ENCODE results near the gene NEGR1. TPM values are rescaled to one million over a fixed set of nuclear protein-coding genes. Genes with fewer than 3 reads are reported as not detected.

NEGR1 gene
- total RNA-seq, 1 experiment from 2014 or later: 0.44 TPM

GRCh38 chr1:71641903-71642302, 640.4 kb downstream of the NEGR1 start:
- H4K20me1 ChIP-seq (ENCODE audit: insufficient read depth): no peaks in the 10 kb centered on the region
- H3K4me1 ChIP-seq (replicated peaks; ENCODE audit: insufficient read depth): no peaks in the 10 kb centered on the region
- no peak for DNase-seq
- POLR2A ChIA-PET (ENCODE audit: unreplicated experiment): no interaction called here
- no peaks in the 10 kb centered on the region for H3K36me3 ChIP-seq (ENCODE audit: low read depth)
- intact Hi-C loops (cut with micrococcal nuclease; ENCODE audit: unreplicated experiment): no loop called here
- H3K79me2 ChIP-seq (ENCODE audit: low read depth): no peaks in the 10 kb centered on the region
- no peaks in the 10 kb centered on the region for H3K9me2 ChIP-seq (ENCODE audit: insufficient read depth)
- BruUV-seq (replicated peaks): no TSS peak
- TF ChIP-seq CTCF (conservative IDR thresholded peaks at IDR 0.05): no peak
- no peaks in the 10 kb centered on the region for H3K9me3 ChIP-seq (ENCODE audit: insufficient read depth, low read depth)
- no peak overlapping the region for H3K4me3 ChIP-seq
- no peak overlapping the region for H2AFZ ChIP-seq
- no peak overlapping the region for H3K27ac ChIP-seq
- no peak overlapping the region for H3K4me2 ChIP-seq
- H3K27me3 ChIP-seq (ENCODE audit: insufficient read depth, low read depth): no peaks in the 10 kb centered on the region
- no peaks in the 10 kb centered on the region for H3F3A ChIP-seq (ENCODE audit: insufficient read depth, low read depth)
- CTCF ChIA-PET: no interaction called here

DNA sequence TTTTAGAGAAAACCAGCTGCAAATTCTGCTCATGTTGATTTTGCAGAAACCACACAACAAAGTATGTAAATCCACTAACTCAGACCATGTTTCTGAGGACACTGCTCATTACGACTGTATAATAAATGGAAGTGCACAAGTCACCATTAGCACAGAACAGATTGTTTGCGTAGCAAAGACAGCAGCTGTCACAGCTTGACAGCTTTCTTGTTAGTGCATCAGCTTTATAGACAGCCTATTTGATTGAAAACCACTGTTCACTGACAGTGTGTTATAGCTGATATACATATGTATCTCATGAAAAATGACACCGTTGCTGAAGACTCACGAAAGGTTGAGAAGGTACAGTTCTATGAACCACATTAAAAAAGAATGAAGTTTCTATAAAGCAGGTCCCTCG, 641.3 kb downstream of the NEGR1 start:
- no TSS peak for BruUV-seq (replicated peaks)
- no peak for TF ChIP-seq CTCF (conservative IDR thresholded peaks at IDR 0.05)
- TF ChIP-seq EZH2 (IDR thresholded peaks at IDR 0.05; ENCODE audit: low read depth): no peak
- Histone ChIP-seq H3K27ac (no peak overlapping the region), H3K79me2 (ENCODE audit: low read depth) (no peaks in the 10 kb centered on the region), H4K20me1 (ENCODE audit: insufficient read depth) (no peaks in the 10 kb centered on the region), H3K4me2 (no peak overlapping the region), H3F3A (ENCODE audit: insufficient read depth, low read depth) (no peaks in the 10 kb centered on the region), H3K4me1 (replicated peaks; ENCODE audit: insufficient read depth) (no peaks in the 10 kb centered on the region), H3K9me3 (ENCODE audit: insufficient read depth, low read depth) (no peaks in the 10 kb centered on the region), H3K9me2 (ENCODE audit: insufficient read depth) (no peaks in the 10 kb centered on the region), H3K4me3 (no peak overlapping the region), H3K27me3 (ENCODE audit: insufficient read depth, low read depth) (no peaks in the 10 kb centered on the region), H2AFZ (no peak overlapping the region), H3K36me3 (ENCODE audit: low read depth) (no peaks in the 10 kb centered on the region)
- POLR2A ChIA-PET (ENCODE audit: unreplicated experiment): no interaction called here
- DNase-seq: no peak
- intact Hi-C loops (cut with micrococcal nuclease; ENCODE audit: unreplicated experiment): no loop called here
- CTCF ChIA-PET: no interaction called here

- H3K27me3 ChIP-seq (ENCODE audit: insufficient read depth, low read depth): no peaks in the 10 kb centered on the region
- no peak for TF ChIP-seq CTCF (conservative IDR thresholded peaks at IDR 0.05)
- TF ChIP-seq EZH2 (IDR thresholded peaks at IDR 0.05; ENCODE audit: low read depth): no peak
- no peaks in the 10 kb centered on the region for H3F3A ChIP-seq (ENCODE audit: insufficient read depth, low read depth)
- no peak overlapping the region for H3K27ac ChIP-seq
- no peak overlapping the region for H3K4me2 ChIP-seq
- no peaks in the 10 kb centered on the region for H3K79me2 ChIP-seq (ENCODE audit: low read depth)
- intact Hi-C loops (cut with micrococcal nuclease; ENCODE audit: unreplicated experiment): no loop called here
- no peaks in the 10 kb centered on the region for H3K36me3 ChIP-seq (ENCODE audit: low read depth)
- ChIA-PET POLR2A (ENCODE audit: unreplicated experiment) (no interaction called here), CTCF (no interaction called here)
- BruUV-seq (replicated peaks): no TSS peak
- H2AFZ ChIP-seq: no peak overlapping the region
- H3K9me3 ChIP-seq (ENCODE audit: insufficient read depth, low read depth): no peaks in the 10 kb centered on the region
- no peaks in the 10 kb centered on the region for H3K4me1 ChIP-seq (replicated peaks; ENCODE audit: insufficient read depth)
- DNase-seq: no peak
- no peaks in the 10 kb centered on the region for H3K9me2 ChIP-seq (ENCODE audit: insufficient read depth)
- H3K4me3 ChIP-seq: no peak overlapping the region
- H4K20me1 ChIP-seq (ENCODE audit: insufficient read depth): no peaks in the 10 kb centered on the region
These were observed 642.2 kb downstream of the NEGR1 start for GRCh38 chr1:71640116-71640515.

All from PC-9 (cell line).